ENCODE measurements around the gene RAB38. TPM values are rescaled to one million over a fixed set of nuclear protein-coding genes. Genes with fewer than 3 reads are reported as not detected.

Gene RAB38
- 21.4 and 23.5 TPM in 2 replicates for total RNA-seq (2013; cell fraction: nucleolus; rRNA removed)
- total RNA-seq (2014; rRNA removed), result 10.7 and 12.3 TPM in 2 replicates
- total RNA-seq (2014; rRNA removed; fragmentation: Illumina TruSeq; extraction: Trizol), result 10.4 and 11.3 TPM in 2 replicates
- 7.1 and 8.4 TPM in 2 replicates for total RNA-seq (2021)
- 3.4 TPM for polyA plus RNA-seq (2011; ENCODE audit: low read depth)
- polyA plus RNA-seq (2011; rRNA removed), result 12.5 and 15.7 TPM in 2 replicates
- 6.5 and 7.1 TPM in 2 replicates for polyA plus RNA-seq (2011; cell fraction: cytosol; rRNA removed)
- 5.1 and 7.1 TPM in 2 replicates for polyA plus RNA-seq (2011; cell fraction: nucleus; rRNA removed)
- polyA plus RNA-seq (2012), result 4.2 and 8.2 TPM in 2 replicates
- 11.0 and 13.7 TPM in 2 replicates for polyA plus RNA-seq (2014; fragmentation: Illumina TruSeq; extraction: Trizol)
- polyA plus RNA-seq (2014; fragmentation: Nextera tagmentation; extraction: Ambion mirVana), result 10 to 100 TPM; 12.3 to 19.0 TPM
- polyA plus RNA-seq (2014; rRNA removed), result 8.2 and 10.1 TPM in 2 replicates
- polyA plus RNA-seq (2016; fragmentation: Nextera tagmentation; extraction: Ambion mirVana), result 10 to 100 TPM; 29.4 to 30.5 TPM
- polyA minus RNA-seq (2011; rRNA and poly(A)+ RNA removed), result 8.9 and 10.4 TPM in 2 replicates
- 1.7 and 4.8 TPM in 2 replicates for polyA minus RNA-seq (2011; cell fraction: cytosol; rRNA and poly(A)+ RNA removed)
- 9.9 and 13.5 TPM in 2 replicates for polyA minus RNA-seq (2011; cell fraction: nucleus; rRNA and poly(A)+ RNA removed)
- percentile 75 among the genes with signal in this experiment for Bru-seq, nascent RNA
- BruChase-seq, experiment 1, labeled RNA remaining after a 6-hour chase, result percentile 73 among the genes with signal in this experiment
- BruChase-seq, experiment 2, labeled RNA remaining after a 2-hour chase, result percentile 78 among the genes with signal in this experiment
- long read RNA-seq, experiment 1, transcript RAB38-201 (3 exons, 1,465 nt), result major isoform, 5 of 5 reads
- long read RNA-seq, experiment 1, partial matches to known transcripts, result 0 of 5 reads
- long read RNA-seq, experiment 1, other reads (novel, unspliced or antisense), result 0 of 5 reads
- long read RNA-seq, experiment 2, transcript RAB38-201 (3 exons, 1,465 nt), result major isoform, 45 of 57 reads
- long read RNA-seq, experiment 2, partial matches to known transcripts, result 2 of 57 reads
- long read RNA-seq, experiment 2, other reads (novel, unspliced or antisense), result 9 of 57 reads

- ChIA-PET CTCF (no interaction called here), RAD21 (ENCODE audit: unreplicated experiment) (interaction anchor here (0.8 to 1.3 kb wide), 4 partner anchors 10 to 191 kb away, joined by 3 to 4 read pairs (median 4); no protein-coding TSS in a partner anchor), SMC1A (ENCODE audit: uncharacterized antibody, unreplicated experiment) (interaction anchor here (0.6 to 2.7 kb wide), 13 partner anchors 9 to 185 kb away, joined by 3 to 7 read pairs (median 3); no protein-coding TSS in a partner anchor), POLR2A (no interaction called here)
- H3K4me2 ChIP-seq (ENCODE audit: control insufficient read depth, insufficient read depth), result peak within 1 kb of the TSS; percentile 56
- H2AFZ ChIP-seq (ENCODE audit: control insufficient read depth, low read depth, low read length), result peak within 1 kb of the TSS; percentile 74
- H3K36me3 ChIP-seq (ENCODE audit: control insufficient read depth in 2 of 2, insufficient read depth in 2 of 2, low read length in 1 of 2), result no peaks in the 10 kb centered on the region
- WGBS (ENCODE audit: insufficient coverage, insufficient replicate concordance, low lambda C conversion rate, missing lambda C conversion rate), result under 1% methylated on average over 53 of the region's 54 CpGs
- no peaks in the 10 kb centered on the region for H3K9me3 ChIP-seq (replicated peaks; ENCODE audit: control insufficient read depth, insufficient read depth, low read length)
- peak within 1 kb of the TSS; percentile 72 for H3K4me3 ChIP-seq
- TSS peak; percentile 66 for BruUV-seq (replicated peaks)
- H3K27me3 ChIP-seq (replicated peaks in 1 of 2; ENCODE audit: control insufficient read depth in 2 of 2, insufficient read depth in 2 of 2, low read length in 1 of 2), result no peaks in the 10 kb centered on the region
- no peak within 1 kb of the TSS for H3K9ac ChIP-seq (ENCODE audit: control insufficient read depth, insufficient read depth, low read length)
- no peaks in the 10 kb centered on the region for H3K79me2 ChIP-seq (ENCODE audit: control insufficient read depth, insufficient read depth, low read length)
- in situ Hi-C loops (cut with MboI) (no loop called here), intact Hi-C loops (cut with micrococcal nuclease; ENCODE audit: unreplicated experiment) (loop anchor here (5.0 kb wide), 4 partner anchors 58 to 182 kb away; partner anchors contain the start of gene CTSC)
- H3K4me1 ChIP-seq (ENCODE audit: control insufficient read depth, insufficient read depth, low read length), result peaks cover 23% of the 10 kb centered on the region
- ATAC-seq, result peak; percentile 71
- FAIRE-seq, result no peak
- DNase-seq (ENCODE audit: low read depth, low spot score), result no peak
- no peak within 1 kb of the TSS for H3K27ac ChIP-seq (ENCODE audit: control insufficient read depth, insufficient read depth)
- H4K20me1 ChIP-seq (ENCODE audit: control insufficient read depth, insufficient read depth), result no peaks in the 10 kb centered on the region
- no peak for TF ChIP-seq NR2F1 (conservative IDR thresholded peaks at IDR 0.05)
- no peak for TF ChIP-seq CHD1 (IDR thresholded peaks at IDR 0.05; ENCODE audit: low read depth, low read length)
- TF ChIP-seq NFYA (IDR thresholded peaks at IDR 0.05; ENCODE audit: borderline replicate concordance, low read depth, low read length), result no peak
- no peak for TF ChIP-seq CEBPZ (IDR thresholded peaks at IDR 0.05; ENCODE audit: low read depth, low read length)
- no peak for TF ChIP-seq NR2C1 (IDR thresholded peaks at IDR 0.05)
- peak; percentile 77 for TF ChIP-seq IKZF1 (conservative IDR thresholded peaks at IDR 0.05)
- TF ChIP-seq POU2F2 (IDR thresholded peaks at IDR 0.05; ENCODE audit: borderline replicate concordance, low read depth, low read length), result no peak
- TF ChIP-seq EP300 (IDR thresholded peaks at IDR 0.05; ENCODE audit: borderline replicate concordance in 1 of 2, control insufficient read depth in 1 of 2, low read depth in 2 of 2, low read length in 2 of 2), result peak in 1 of 2 experiments; percentile 5; a peak in 1 of 4 replicates
- TF ChIP-seq DPF2 (IDR thresholded peaks at IDR 0.05), result peak; percentile 64
- TF ChIP-seq ZNF217 (IDR thresholded peaks at IDR 0.05), result 0 out of 2 replicates have a peak, but pooled peaks have one; percentile 26
- TF ChIP-seq BCL11A (IDR thresholded peaks at IDR 0.05; ENCODE audit: low read depth, low read length), result 0 out of 2 replicates have a peak, but pooled peaks have one; percentile 6
- no peak for TF ChIP-seq RAD51 (IDR thresholded peaks at IDR 0.05)
- TF ChIP-seq MTA2 (IDR thresholded peaks at IDR 0.05; ENCODE audit: low read depth), result peak; percentile 52; the same call in 1 of the 2 replicates
Observed at GRCh38 chr11:88174709-88175568, at the start of gene RAB38. RAB38 (minus strand) TSS chr11:88175443; CDS start chr11:88175384, 59 bp downstream.
